Skeletal muscle cell (primary cell): ENCODE results near the gene KIR2DL1.
"Not testable (repeated sequence)": the region's sequence is repeated elsewhere in the genome, so short reads cannot be mapped to it uniquely, and the experiment has no call there.

Experiments used
- DNase-seq: peaks from one replicate; pipeline ENCODE4 v3.0.0-alpha.2; 2010; ENCODE audit warnings: low read depth
- H3K4me3 ChIP-seq: 2 replicates; pipeline ENCODE4 v1.5.1; 2011; ENCODE audit warnings: low read depth, mild to moderate bottlenecking, control low read depth, low read length, moderate library complexity

The KIR2DL1 gene

DNA sequence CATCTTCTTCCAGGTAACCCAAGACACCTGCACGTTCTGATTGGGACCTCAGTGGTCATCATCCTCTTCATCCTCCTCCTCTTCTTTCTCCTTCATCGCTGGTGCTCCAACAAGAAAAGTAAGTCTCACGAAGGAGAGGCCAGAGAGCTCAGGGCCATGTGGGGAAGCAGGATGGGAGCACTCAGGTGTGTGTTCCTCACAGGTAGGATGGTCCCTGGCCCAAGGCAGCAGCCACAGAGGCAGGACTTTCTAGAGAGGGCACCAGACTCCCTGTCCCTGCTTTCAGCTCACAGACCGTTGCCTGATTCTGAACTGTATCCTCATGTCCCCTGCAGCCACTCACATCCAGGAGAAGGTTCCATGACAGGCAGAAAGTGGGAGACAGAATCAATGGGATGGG, 3.1 kb upstream of the KIR2DL1 start:
- not testable (repeated sequence) for DNase-seq, H3K4me3 ChIP-seq

DNA sequence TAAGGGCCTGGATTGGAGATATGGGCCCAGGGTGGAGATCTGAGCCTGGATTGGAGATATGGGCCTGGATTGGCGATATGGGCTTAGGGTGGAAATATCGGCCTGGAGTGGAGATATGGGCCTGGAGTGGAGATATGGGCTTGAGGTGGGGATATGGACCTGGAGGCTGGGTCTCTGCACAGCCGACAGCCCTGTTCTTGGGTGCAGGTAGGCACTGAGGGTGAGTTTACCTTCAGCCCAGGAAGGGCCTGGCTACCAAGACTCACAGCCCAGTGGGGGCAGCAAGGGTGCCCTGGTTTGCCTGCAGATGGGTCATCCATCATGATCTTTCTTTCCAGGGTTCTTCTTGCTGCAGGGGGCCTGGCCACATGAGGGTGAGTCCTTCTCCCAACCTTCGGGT, 918 bp downstream of the KIR2DL1 start:
- DNase-seq, H3K4me3 ChIP-seq: not testable (repeated sequence)

DNA sequence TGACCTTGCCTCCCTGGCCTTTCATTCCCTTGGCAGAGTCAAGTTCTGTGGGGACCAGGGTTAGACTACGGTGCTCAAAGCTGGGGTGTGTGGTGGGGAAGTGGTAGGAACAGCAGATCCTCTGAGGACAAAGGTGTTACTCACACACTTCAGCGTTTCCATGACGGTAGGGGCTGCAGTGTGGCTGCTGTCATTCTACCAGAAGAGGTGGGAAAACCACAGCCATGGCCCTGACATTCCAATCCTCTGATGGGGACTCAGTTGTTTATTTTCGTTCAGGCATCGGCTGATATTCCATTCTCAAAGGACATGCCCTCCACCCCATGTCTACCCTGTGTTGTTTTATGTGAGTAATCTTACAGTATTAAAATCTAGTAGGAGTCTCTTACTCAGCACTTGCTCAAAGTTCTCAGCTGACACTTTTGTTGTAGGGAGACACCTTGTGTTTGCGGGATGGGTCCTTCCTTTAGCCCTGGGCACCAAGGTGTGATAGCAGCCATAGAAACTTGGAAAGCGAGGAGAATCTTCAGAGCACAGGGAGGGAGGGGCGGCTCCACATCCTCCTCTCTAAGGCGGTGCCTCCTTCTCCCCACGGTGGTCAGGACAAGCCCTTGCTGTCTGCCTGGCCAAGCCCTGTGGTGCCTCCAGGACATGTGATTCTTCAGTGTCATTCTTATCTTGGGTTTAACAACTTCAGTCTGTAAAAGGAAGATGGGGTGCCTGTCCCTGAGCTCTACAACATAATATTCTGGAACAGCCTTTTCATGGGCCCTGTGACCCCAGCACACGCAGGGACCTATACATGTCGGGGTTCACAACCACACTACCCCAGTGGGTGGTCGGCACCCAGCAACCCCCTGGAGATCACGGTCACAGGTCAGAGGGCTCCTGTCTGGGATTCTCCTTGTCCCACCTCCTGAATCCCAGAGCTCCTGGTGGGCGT, 1.7 kb downstream of the KIR2DL1 start:
- DNase-seq, H3K4me3 ChIP-seq: not testable (repeated sequence)

DNA sequence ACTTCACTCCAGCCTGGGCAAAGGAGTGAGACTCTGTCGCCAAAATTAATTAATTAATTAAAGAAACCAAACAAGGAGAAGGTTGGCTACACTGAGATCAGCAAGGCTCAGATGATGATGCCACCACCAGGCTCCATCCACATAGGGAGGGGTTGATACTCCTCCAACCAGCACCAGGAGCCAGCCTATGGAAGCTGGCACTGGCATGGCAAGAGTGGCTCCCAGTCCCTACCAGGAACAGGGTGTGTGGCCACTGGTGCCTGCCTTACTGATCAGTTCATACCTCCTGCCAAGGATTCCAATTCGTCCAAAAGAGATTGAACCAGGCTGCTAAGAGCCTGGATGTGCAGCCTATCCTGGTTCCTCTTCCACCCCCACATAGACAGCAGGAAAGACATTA, 3.1 kb downstream of the KIR2DL1 start:
- not testable (repeated sequence) for H3K4me3 ChIP-seq, DNase-seq

DNA sequence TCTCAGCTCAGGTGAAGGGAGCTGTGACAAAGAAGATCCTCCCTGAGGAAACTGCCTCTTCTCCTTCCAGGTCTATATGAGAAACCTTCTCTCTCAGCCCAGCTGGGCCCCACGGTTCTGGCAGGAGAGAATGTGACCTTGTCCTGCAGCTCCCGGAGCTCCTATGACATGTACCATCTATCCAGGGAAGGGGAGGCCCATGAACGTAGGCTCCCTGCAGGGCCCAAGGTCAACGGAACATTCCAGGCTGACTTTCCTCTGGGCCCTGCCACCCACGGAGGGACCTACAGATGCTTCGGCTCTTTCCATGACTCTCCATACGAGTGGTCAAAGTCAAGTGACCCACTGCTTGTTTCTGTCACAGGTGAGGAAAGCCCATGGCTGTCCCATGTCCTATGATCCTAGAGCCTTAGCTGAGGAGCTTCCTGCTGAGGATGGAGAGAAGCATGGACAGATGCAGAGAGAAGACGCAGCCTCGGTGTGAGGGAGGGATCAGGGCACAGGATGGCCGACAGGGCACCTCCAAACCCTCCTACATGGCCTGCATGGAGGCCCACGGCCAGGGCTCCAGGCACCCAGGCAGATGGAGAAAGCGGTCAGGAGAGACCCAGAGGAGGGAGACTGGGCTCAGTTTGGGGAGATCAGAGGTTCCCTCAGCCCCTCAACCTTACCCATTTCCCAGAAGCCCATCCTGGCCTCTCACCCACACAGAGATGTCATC, 5.7 kb downstream of the KIR2DL1 start:
- not testable (repeated sequence) for DNase-seq, H3K4me3 ChIP-seq

DNA sequence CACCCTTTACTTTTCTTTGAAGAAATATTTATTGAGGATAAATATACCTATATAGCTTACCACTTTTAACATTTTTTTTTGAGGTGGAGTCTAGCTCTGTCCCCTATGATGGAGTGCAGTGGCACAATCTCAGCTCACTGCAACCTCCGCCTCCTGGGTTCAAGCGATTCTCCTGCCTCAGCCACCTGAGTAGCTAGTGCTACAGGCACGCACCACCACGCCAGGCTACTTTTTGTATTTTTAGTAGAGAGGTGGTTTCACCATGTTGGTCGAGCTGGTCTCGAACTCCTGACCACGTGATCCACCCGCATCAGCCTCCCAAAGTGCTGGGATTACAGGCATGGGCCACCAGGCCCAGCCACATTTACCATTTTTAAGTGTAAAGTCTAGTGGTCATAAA, 6.2 kb downstream of the KIR2DL1 start:
- DNase-seq, H3K4me3 ChIP-seq: not testable (repeated sequence)

DNA sequence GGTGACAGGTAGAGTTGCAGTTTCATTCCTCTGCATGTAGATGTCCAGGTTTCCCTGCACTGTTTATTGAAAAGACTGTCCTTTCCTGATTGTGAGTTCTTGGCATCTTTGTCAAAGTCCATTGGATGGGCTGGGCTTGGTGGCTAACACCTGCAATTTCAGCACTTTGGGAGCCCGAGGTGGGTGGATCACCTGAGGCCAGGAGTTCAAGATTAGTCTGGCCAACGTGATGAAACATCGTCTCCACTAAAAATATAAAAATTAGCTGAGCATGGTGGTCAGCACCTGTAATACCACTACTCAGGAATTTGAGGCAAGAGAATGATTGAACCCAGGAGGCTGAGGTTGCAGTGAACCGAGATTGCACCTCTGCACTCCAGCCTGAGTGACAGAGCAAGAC, 8.3 kb downstream of the KIR2DL1 start:
- H3K4me3 ChIP-seq, DNase-seq: not testable (repeated sequence)

DNA sequence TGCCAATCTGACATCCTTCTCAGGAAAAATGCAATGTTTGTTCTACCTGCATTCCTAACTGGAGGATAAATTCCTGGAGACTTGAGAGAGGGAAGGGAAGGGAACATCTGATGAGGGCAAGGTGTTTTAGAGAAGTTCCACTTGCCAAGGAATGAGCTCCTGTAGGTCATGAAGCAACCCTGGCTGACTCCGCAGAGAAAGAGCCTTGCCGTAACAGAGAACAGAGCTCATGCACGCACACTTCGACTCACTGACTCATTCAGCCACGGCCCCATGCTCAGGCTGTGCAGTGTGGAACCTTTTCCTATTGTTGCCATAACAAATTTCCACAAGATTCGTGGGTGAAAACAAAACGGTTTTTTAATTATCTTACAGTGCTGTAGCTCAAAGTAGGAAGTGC, 9.3 kb downstream of the KIR2DL1 start:
- H3K4me3 ChIP-seq, DNase-seq: not testable (repeated sequence)

DNA sequence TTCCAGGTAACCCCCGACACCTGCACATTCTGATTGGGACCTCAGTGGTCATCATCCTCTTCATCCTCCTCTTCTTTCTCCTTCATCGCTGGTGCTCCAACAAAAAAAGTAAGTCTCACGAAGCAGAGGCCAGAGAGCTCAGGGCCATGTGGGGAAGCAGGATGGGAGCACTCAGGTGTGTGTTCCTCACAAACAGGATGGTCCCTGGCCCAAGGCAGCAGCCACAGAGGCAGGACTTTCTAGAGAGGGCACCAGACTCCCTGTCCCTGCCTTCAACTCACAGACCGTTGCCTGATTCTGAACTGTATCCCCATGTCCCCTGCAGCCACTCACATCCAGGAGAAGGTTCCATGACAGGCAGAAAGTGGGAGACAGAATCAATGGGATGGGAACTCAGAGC, 13.3 kb downstream of the KIR2DL1 start:
- not testable (repeated sequence) for H3K4me3 ChIP-seq, DNase-seq

DNA sequence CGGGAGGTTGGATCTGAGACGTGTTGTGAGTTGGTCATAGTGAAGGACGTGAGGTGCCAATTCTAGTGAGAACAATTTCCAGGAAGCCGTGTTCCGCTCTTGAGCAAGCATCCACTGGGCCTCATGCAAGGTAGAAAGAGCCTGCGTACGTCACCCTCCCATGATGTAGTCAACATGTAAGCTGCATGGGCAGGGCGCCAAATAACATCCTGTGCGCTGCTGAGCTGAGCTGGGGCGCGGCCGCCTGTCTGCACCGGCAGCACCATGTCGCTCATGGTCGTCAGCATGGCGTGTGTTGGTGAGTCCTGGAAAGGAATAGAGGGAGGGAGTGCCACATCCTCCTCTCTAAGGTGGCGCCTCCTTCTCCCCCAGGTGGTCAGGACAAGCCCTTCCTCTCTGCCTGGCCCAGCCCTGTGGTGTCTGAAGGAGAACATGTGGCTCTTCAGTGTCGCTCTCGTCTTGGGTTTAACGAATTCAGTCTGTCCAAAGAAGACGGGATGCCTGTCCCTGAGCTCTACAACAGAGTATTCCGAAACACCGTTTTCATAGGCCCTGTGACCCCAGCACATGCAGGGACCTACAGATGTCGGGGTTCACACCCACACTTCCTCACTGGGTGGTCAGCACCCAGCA, 16.6 kb downstream of the KIR2DL1 start:
- DNase-seq, H3K4me3 ChIP-seq: not testable (repeated sequence)

DNA sequence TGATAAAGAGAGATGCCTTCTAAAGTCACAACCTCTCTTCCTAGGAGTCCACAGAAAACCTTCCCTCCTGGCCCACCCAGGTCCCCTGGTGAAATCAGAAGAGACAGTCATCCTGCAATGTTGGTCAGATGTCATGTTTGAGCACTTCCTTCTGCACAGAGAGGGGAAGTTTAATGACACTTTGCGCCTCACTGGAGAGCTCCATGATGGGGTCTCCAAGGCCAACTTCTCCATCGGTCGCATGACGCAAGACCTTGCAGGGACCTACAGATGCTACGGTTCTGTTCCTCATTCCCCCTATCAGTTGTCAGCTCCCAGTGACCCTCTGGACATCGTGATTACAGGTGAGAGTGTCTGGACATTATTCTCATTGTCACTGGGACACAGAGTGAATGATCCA, 18.6 kb downstream of the KIR2DL1 start:
- H3K4me3 ChIP-seq, DNase-seq: not testable (repeated sequence)

DNA sequence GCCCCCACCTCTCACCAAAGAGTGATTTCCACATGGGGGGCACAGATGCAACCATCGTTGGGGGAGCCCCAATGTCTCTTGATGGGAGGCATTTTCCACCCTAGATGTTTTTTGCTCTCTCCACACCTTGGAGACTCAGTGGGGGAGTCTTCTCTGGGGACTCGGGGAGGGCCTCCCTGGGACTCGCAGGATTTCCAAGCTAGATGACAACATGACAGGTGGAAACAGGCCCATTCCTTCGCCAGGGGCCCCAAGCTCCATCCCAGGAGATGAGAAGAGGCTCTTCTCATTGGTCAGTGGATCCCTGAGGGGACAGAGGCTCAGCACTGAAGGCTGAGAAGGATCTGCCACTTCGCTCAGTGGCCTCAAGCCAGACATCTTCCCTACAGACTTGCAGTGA, 21.1 kb downstream of the KIR2DL1 start:
- H3K4me3 ChIP-seq: no peak overlapping the region
- no peak for DNase-seq

DNA sequence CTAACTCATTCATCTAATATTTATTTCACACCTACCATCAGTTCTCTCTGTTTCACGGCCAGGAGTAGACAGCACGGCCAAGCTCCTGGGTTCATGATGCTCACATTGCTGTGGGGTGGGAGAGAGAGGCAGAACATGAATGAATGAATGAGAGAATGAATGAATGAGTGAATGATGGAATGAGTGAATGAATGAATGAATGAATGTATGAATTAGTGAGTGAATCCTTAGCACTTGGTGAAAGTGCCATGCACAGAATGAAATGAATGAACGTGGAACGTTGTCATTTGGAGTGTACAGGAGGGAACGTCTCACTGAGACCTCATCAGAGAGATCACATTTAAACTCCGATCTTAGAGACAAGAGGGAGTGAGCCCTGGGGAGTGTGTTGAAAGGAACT, 21.9 kb downstream of the KIR2DL1 start:
- H3K4me3 ChIP-seq: no peak overlapping the region
- no peak for DNase-seq

DNA sequence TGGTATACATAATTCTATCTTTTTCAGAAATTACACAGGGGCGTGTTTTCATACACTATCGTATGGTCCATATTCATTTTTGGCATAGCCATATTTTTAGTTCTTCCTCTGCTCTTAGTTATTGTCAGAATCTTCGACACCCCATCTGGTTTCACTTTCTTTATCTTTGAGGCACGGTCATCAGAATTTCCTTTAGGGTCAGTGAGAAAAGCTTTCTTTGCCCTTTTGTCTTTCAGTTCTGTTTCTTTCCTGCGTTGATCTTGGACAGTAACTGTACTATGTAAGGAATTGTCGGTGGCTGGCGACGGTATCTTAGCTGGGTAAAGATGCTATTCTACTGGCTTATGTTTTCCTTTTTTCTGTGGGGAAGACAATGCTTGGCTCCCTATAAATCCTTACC, 23.2 kb downstream of the KIR2DL1 start:
- no peak overlapping the region for H3K4me3 ChIP-seq
- DNase-seq: no peak

DNA sequence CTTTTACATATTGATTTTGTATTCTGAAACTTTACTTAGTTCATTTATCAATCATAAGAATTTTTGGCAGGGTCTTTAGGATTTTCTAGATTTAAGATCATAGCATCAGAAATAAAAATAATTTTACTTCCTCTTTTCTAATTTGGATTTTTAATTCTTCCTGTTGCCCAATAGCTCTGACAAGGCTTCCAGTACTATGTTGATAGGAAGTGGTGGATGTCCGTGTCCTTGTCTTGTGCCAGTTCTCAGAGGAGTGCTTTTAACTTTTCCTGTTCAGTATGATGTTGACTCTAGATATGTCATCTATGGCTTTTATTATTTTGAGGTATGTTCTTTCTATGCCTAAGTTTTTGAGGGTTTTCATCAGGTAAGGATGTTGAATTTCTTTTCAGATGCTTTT, 26.2 kb downstream of the KIR2DL1 start:
- H3K4me3 ChIP-seq: no peak overlapping the region
- no peak for DNase-seq

DNA sequence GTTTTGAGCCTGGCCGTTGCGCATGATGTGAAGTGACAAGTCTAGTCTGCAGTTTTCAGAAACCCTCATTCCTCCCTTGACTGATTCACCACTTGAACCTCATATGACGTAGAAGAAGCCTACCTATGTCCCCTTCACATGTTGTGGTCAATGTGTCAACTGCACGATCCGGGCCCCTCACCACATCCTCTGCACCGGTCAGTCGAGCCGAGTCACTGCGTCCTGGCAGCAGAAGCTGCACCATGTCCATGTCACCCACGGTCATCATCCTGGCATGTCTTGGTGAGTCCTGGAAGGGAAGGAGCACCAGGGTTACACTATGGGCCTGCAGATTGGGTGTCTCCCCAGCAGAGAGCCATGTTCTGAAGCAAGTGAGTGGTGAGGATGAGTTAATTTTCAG, 33.8 kb downstream of the KIR2DL1 start, which contains the start of gene KIR2DL4:
Gene KIR2DL4 (plus strand): TSS at position 201 of the 400 bp plus-strand sequence. CDS start 42 bp downstream, at position 243.
- no peak for DNase-seq

DNA sequence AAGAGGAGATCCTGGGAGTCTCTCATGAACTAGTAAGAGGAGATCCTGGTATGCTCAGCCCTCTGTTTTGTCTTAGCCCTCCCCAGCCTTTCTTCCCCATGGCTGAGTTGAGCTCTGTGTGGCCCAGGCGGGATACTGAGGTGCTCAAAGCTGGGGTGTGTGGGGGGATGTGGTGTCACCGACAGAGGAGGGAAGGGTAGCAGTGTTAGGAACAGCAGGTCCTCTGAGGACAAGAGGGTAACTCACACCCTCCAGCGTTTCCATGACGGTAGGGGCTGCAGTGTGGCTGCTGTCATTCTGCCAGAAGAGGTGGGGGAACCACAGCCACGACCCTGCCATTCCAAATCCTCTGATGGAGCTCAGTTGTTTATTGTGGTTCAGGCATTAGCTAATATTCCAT, 34.5 kb downstream of the KIR2DL1 start:
- DNase-seq: no peak
- no peak overlapping the region for H3K4me3 ChIP-seq

More for the DNA sequence above, 33.8 kb downstream of the KIR2DL1 start, which contains the start of gene KIR2DL4:
- H3K4me3 ChIP-seq: no peak within 1 kb of the TSS

DNA sequence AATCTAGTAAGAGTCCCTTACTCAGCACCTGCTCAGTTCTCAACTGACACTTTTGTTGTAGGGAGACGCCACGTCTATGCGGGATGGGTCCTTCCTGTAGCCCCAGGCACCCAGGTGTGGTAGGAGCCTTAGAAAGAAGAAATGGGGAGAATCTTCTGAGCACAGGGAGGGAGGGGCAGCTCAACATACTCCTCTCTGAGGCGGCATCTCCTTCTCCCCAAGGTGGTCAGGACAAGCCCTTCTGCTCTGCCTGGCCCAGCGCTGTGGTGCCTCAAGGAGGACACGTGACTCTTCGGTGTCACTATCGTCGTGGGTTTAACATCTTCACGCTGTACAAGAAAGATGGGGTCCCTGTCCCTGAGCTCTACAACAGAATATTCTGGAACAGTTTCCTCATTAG, 35.0 kb downstream of the KIR2DL1 start:
- DNase-seq: no peak

DNA sequence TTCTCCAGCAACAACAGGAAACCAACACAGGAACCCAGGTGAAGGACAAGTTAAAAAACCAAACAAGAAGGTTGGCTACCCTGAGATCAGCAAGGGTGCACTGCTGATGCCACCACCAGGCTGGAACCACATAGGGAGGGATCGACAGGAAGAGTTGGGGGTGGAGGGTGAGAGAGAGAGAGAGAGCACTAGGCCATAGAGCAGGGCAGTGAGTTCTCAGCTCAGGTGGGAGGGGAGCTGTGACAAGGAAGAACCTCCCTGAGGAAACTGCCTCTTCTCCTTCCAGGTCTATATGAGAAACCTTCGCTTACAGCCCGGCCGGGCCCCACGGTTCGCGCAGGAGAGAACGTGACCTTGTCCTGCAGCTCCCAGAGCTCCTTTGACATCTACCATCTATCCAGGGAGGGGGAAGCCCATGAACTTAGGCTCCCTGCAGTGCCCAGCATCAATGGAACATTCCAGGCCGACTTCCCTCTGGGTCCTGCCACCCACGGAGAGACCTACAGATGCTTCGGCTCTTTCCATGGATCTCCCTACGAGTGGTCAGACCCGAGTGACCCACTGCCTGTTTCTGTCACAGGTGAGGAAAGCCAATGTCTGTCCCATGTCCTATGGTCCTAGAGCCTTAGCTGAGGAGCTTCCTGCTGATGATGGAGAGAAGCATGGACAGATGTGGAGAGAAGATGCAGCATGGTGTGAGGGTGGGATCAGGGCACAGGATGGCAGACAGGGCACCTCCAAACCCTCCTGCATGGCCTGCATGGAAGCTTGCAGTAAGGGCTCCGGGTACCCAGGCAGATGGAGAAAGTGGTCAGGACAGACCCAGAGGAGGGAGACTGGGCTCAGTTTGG, 36.3 kb downstream of the KIR2DL1 start:
- DNase-seq: no peak
- H3K4me3 ChIP-seq: no peak overlapping the region

More for the DNA sequence above, 35.0 kb downstream of the KIR2DL1 start:
- no peak overlapping the region for H3K4me3 ChIP-seq
